CD1c-positive myeloid dendritic cell (primary cell): ENCODE data around the gene HOXB4.

ENCODE experiments used
- DNase-seq: peaks from one replicate; pipeline ENCODE4 v3.0.0-alpha.2; 2016; ENCODE audit errors: extremely low spot score

The HOXB4 gene

DNA sequence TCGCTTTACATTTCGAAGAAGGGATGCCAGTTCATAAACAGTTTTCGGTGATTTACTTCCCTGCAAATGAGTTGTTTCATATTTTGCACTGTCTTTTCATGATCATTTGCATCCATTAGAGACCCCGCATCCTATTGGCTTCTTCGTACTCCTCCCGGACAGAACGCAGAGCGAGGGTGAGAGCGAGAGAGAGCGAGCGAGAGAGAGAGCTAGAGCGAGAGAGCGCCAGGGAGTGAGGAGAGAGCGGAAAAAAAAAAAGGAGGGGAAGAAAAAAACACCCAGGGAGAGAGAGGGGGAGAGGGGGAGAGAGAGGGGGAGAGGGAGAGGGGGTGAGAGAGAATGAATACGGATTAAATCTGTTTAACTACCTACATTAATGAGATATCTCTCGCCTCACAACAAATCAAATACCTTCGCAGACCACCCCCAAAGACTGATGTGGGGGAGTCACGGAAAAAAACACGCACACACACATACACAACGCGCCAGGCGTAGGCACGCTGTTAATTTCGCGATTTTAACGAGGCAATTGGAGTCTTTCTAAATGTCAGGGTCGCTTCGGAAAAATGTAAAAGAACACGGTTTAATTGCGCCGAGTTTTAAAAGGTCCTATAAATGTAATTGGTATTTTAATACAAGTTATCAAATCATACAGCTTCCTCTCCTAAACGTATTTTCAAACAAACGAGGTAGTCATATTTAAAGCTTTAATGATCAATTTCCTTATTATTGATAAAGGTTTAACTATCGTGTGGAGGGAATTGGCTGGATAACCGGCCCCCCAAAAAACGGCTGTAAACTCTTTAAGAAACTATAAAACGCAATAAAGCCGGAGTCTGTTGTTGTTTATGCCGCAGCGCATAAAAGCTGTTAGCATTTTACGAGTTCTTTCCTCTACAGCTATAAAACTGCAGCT is 37.2 kb upstream of the HOXB4 start, which contains the start of gene HOXB8:
Gene HOXB8, minus strand, starts transcription at position 246 of the 916 bp plus-strand sequence. CDS start 588 bp downstream, outside the sequence.
- no peak for DNase-seq

GRCh38 chr17:48613862-48614694 is 35.9 kb upstream of the HOXB4 start:
- no peak for DNase-seq

GRCh38 chr17:48612854-48613691 is 34.9 kb upstream of the HOXB4 start:
- DNase-seq: peak; percentile 51

DNA sequence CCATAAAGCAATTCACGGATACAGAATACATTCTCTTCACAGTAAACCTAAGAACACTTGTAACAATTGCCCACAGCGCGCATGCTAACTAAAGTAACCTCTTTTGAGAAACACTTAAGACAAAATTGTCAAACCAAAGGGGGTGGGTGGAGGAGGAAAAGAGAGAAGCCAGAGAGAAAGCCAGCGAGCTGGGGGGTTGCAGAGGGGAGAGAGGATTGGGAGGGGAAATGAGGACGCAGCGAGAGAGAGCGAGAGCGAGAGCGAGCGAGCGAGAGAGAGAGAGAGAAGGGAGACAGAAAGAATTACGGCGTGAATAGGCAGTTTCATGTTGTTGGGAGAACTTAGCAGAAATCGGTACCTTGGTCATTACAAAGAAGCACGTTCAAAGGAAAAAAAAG is 34.3 kb upstream of the HOXB4 start:
- DNase-seq: no peak

DNA sequence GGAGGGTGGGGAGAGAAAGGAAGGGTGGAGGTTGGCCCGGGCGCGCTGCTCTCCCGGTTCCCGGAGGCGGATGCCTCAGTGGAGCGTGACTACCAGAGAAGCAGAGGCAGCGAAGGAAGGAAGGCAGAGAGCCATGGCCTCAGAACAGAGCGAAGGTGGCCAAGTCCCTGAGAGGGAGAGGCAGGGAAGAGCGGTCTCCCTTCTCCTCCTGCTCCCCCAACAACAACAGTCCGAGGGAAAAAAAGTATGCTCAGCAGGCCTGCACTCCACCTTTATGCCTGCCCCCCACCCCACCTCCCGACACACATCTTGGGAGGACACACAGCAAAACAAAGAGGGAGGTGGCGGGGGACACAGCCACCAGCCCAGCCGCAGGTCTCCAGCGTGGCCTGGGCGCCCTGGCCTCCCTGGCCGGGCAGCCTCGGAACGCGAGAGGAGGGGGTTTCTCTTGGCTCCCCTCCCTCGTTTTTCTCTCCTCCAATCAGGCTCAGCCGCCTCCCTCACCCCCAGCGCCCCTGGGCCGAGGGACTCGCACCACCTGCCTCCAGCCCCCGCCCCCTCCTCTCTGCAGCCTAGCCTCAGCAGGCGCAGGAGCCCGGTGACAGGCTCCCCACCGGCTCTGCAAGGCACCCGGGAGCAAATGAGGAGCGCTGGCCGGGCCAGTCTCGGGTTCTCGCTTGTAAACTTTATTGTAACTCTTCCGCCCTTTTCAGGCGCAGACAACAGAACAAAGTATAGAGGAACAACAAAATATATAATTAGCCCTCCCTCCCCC is 33.7 kb upstream of the HOXB4 start:
- no peak for DNase-seq

DNA sequence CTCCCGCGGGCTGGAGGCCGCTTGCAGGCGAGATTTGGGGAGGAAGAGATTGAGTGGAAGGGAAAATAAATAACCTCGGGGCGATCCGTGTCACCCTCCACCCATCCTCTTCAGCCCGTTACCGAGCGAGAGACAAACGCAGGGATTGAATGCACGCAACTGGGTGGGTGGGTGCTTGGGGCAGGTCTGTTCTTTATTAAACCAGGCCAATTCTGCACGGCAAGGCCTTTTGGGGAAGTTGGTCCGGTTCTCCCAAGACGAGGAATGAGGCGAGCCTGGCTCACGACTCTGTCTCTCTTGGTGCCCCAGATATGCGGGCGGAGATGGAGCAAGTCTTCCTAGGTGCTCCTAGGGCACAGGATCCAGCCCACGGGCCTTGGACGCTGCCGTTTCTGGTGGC is 33.1 kb upstream of the HOXB4 start:
- peak; percentile 52 for DNase-seq

GRCh38 chr17:48610282-48611211 is 32.4 kb upstream of the HOXB4 start, which contains the start of gene HOXB7:
TSS of gene HOXB7 (minus strand) at chr17:48611017. CDS start at chr17:48610918, 99 bp downstream.
- peak; percentile 32 for DNase-seq

- DNase-seq: no peak
Observed at GRCh38 chr17:48609759-48610281, 31.7 kb upstream of the HOXB4 start.

DNA sequence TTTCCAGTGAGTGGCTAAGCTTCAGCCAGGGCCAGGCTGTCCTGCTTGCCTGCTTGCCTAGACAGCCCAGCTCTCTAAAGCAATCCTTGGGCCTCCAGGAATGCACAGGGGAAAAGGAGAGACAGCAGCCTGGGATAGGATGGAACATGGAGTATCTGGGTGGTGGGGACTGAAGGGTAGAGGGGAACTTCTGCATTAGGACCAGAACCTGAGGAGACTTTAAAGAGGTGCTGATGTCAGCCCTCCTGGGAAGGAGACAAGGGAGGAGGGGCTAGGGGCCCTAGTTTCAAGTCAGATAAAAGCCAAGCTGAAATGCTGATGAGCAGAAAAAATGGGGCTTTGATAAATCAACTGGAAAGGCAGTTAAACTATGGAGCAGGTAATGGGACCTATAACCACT is 30.9 kb upstream of the HOXB4 start:
- no peak for DNase-seq

GRCh38 chr17:48608494-48608834 is 30.3 kb upstream of the HOXB4 start:
- no peak for DNase-seq

DNA sequence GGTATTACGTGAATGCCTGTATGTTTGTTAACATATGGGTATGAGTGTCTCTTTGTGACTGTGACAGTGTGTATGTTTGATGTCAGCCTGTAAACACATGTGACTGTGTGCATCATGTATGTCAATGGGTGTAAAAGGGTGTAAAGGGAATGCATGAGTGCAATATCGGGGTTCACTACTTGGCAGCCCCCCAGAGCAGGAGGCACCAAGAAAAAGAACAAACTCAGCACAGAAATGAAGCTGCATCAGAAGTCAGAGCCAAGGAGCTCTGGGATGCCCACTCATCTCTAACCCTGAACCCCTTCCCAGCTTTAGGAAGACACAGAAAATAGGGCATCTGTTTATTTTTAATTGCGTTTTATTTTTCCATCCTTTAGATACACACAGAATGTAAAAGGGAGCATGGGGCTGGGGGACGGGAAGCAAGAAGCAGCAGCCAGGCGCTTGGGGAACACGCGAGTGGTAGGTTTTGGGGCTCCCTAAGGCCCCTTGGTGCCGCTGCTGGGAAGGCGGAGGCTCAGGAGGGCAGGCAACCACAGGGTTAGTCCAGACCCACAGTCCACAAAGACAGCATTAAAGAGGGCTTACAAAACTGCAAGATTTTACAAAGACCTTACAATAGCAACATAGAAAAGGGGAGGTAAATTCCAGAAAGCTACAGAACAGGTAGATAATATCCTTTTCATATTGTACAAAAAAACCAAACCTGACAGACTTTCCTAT is 28.9 kb upstream of the HOXB4 start:
- no peak for DNase-seq

- DNase-seq: no peak
Observed at GRCh38 chr17:48605991-48606891, 28.1 kb upstream of the HOXB4 start.

- DNase-seq: no peak
Observed at GRCh38 chr17:48605409-48605919, 27.3 kb upstream of the HOXB4 start.

DNA sequence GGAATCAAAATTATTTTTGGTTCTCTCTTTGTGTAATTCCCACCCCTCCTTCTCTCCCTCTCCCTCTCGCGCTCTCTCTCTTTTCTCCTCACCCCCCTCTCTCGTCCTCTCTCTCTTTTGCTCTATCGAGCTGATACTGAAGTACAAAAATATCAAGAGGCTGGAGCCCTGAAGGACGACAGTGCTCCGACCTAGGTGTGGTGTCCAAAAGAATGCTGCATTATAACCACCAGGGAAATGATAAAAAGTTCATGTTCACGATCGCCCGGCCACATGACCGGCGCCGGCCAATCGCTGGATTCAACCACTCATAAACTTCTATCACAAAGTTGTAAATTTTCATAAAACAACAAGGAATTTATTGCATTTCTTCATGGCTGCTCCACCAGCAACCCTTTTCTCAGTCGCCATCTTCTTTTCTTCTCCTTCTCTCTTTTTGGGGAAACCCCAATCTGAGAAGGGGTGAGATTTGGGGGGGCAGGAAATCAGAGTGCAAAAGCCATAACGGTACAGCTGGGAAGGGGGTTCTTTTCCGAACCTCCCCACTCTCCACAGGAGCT is 26.7 kb upstream of the HOXB4 start, which contains the start of gene HOXB6:
Gene HOXB6, minus strand, starts transcription at position 217 of the 560 bp plus-strand sequence. CDS start 6,836 bp downstream, outside the sequence.
- no peak for DNase-seq

DNA sequence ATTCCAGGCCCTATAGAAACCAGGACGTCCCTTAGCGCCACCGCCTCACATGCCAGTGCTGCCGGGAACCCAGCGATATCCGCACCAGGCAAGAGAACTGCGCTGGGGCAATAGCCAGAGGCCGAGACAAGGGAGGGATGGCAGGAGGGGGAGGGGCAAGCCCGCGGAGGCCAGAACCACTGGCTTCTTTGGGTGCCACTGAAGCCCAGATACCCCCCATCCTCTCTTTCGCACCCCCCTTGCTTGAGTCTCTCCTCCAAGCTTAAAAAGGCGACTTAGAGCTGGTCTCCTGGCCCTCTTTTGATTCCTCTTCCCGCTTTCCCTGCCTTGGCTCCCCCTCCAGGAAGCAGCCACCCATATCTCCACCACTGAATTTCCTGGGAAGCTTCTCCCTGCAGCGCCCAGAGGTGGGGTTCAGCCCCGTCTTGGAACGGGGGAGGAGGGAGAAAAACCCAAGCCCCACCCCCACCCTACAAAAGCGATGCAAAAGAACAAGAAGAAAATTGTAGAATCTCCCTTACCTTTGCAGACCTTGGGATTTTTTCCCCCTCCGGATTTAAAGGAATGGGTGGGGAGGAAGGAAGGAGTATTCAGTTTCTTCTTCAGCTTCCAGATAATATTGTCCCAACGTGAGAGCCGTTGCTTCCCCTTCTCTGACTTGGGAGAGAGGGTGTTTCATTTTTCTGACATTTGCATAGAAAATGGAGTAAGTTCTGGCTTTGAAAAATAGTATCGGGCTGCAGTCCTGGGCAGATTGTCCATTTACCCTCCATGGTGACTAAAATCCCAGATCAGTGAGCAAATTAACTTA is 26.0 kb upstream of the HOXB4 start:
- DNase-seq: no peak
